PC-9 (cell line): Measurements from ENCODE around the gene NF2. TPM values are rescaled to one million over a fixed set of nuclear protein-coding genes. Genes with fewer than 3 reads are reported as not detected.

Experiments
- BruUV-seq: library from RNA; stranded (reverse); fragments of 400-500 nt; replicated peaks from 2 replicates; lab custom pipeline; 2021; lab: Mats Ljungman, UMichigan
- CTCF ChIA-PET: fragments of 300-600 bp; sonication (Branson Sonifier 250); formaldehyde crosslinking; loops from one replicate; lab custom pipeline; 2022; ENCODE audit warnings: antibody characterized with exemption; lab: Charles Lee
- POLR2A ChIA-PET: fragments of 300-600 bp; sonication (Branson Sonifier 250); formaldehyde crosslinking; loops from one replicate; lab custom pipeline; 2022; ENCODE audit warnings: antibody characterized with exemption; ENCODE audit not compliant: unreplicated experiment; lab: Charles Lee
- DNase-seq, 2 experiments: peaks; one replicate each; pipeline versions ENCODE4 v3.0.0 to v3.0.0-alpha.2; 2015 to 2022; ENCODE audit warnings: mixed read lengths in 1 of 2
- H2AFZ ChIP-seq: fragments of 200-600 bp; sonication (generic); 2 replicates; pipeline ENCODE4 v1.8.1; 2017; ENCODE audit warnings: antibody characterized with exemption
- H3F3A ChIP-seq: fragments of 200-600 bp; sonication (generic); 2 replicates; pipeline ENCODE4 v1.8.1; 2017; ENCODE audit warnings: antibody characterized with exemption, mild to moderate bottlenecking, low read depth; ENCODE audit not compliant: insufficient read depth
- H3K27ac ChIP-seq: fragments of 200-600 bp; sonication (generic); 2 replicates; pipeline ENCODE4 v1.6.1; 2016; ENCODE audit warnings: mixed run types
- H3K27me3 ChIP-seq: fragments of 200-600 bp; sonication (generic); 2 replicates; pipeline ENCODE4 v1.6.1; 2016; ENCODE audit warnings: low read depth, mixed run types; ENCODE audit not compliant: insufficient read depth
- H3K36me3 ChIP-seq: fragments of 200-600 bp; sonication (generic); 2 replicates; pipeline ENCODE4 v1.6.1; 2016; ENCODE audit warnings: low read depth, mixed run types
- H3K4me1 ChIP-seq: fragments of 200-600 bp; sonication (generic); replicated peaks from 2 replicates; pipeline ENCODE4 v1.6.1; 2016; ENCODE audit warnings: mixed run types; ENCODE audit not compliant: insufficient read depth
- H3K4me2 ChIP-seq: fragments of 200-600 bp; sonication (generic); 2 replicates; pipeline ENCODE4 v1.6.1; 2017; ENCODE audit warnings: mixed run types
- H3K4me3 ChIP-seq: fragments of 200-600 bp; sonication (generic); 2 replicates; pipeline ENCODE4 v1.6.1; 2016; ENCODE audit warnings: mixed run types
- H3K79me2 ChIP-seq: fragments of 200-600 bp; sonication (generic); 2 replicates; pipeline ENCODE4 v1.6.1; 2017; ENCODE audit warnings: low read depth, mixed run types
- H3K9me2 ChIP-seq: fragments of 200-600 bp; sonication (generic); 2 replicates; pipeline ENCODE4 v1.8.1; 2017; ENCODE audit warnings: mild to moderate bottlenecking; ENCODE audit not compliant: insufficient read depth
- H3K9me3 ChIP-seq: fragments of 200-600 bp; sonication (generic); 2 replicates; pipeline ENCODE4 v1.8.1; 2016; ENCODE audit warnings: low read depth; ENCODE audit not compliant: insufficient read depth
- H4K20me1 ChIP-seq: fragments of 200-600 bp; sonication (generic); 2 replicates; pipeline ENCODE4 v1.8.1; 2017; ENCODE audit not compliant: insufficient read depth
- CTCF ChIP-seq: fragments of 200-600 bp; sonication (generic); conservative IDR thresholded peaks from 2 replicates; pipeline ENCODE4 v1.6.1; 2017; ENCODE audit warnings: mixed run types, antibody characterized with exemption, mild to moderate bottlenecking, moderate library complexity
- EZH2 ChIP-seq: fragments of 200-600 bp; sonication (generic); IDR thresholded peaks from 2 replicates; pipeline ENCODE4 v1.8.0; 2017; ENCODE audit warnings: antibody characterized with exemption, low read depth
- intact Hi-C: fragments of 100-400 bp; cut with micrococcal nuclease; formaldehyde crosslinking; loops from one replicate; pipeline ENCODE4 v1.10.0; 2022; ENCODE audit not compliant: unreplicated experiment
- total RNA-seq: library from RNA; stranded (reverse); gene quantifications from 2 replicates; pipeline ENCODE4 v1.2.3, GENCODE V29; 2021

The NF2 gene
- total RNA-seq, 1 experiment from 2014 or later: 73.2 TPM

GRCh38 chr22:29654882-29655281, 51.4 kb downstream of the NF2 start:
- peaks cover under 1% of the 10 kb centered on the region; the same call in 1 of the 2 replicates for H3F3A ChIP-seq
- no peak overlapping the region for H3K27ac ChIP-seq
- intact Hi-C loops: no loop called here
- BruUV-seq: no TSS peak
- CTCF ChIA-PET: no interaction called here
- H3K36me3 ChIP-seq: no peaks in the 10 kb centered on the region; the same call in 1 of the 2 replicates
- H3K27me3 ChIP-seq: no peaks in the 10 kb centered on the region
- H3K4me3 ChIP-seq: no peak overlapping the region
- H2AFZ ChIP-seq: no peak overlapping the region
- H3K9me3 ChIP-seq: no peaks in the 10 kb centered on the region
- no peaks in the 10 kb centered on the region for H4K20me1 ChIP-seq
- no peak overlapping the region for H3K4me2 ChIP-seq
- POLR2A ChIA-PET: interaction anchor here (0.7 kb wide), 1 partner anchor 428 kb away, joined by 12 read pairs; no protein-coding TSS in a partner anchor
- DNase-seq: no peak
- H3K9me2 ChIP-seq: no peaks in the 10 kb centered on the region
- TF ChIP-seq EZH2 (no peak), CTCF (no peak)
- no peaks in the 10 kb centered on the region for H3K79me2 ChIP-seq
- H3K4me1 ChIP-seq: no peaks in the 10 kb centered on the region

- no peaks in the 10 kb centered on the region for H3K4me1 ChIP-seq
- no peaks in the 10 kb centered on the region for H3K9me3 ChIP-seq
- no peak for DNase-seq
- no peaks in the 10 kb centered on the region for H3K27me3 ChIP-seq
- BruUV-seq: no TSS peak
- no peak overlapping the region for H3K4me2 ChIP-seq
- H3K27ac ChIP-seq: no peak overlapping the region
- no peaks in the 10 kb centered on the region for H3K9me2 ChIP-seq
- ChIA-PET CTCF (no interaction called here), POLR2A (no interaction called here)
- H3F3A ChIP-seq: 0 out of 2 replicates have a peak, but pooled peaks cover 4% of the 10 kb centered on the region
- intact Hi-C loops: no loop called here
- H3K79me2 ChIP-seq: no peaks in the 10 kb centered on the region
- TF ChIP-seq EZH2: no peak
- no peak for TF ChIP-seq CTCF
- H3K36me3 ChIP-seq: no peaks in the 10 kb centered on the region; the same call in 1 of the 2 replicates
- no peak overlapping the region for H3K4me3 ChIP-seq
- H4K20me1 ChIP-seq: no peaks in the 10 kb centered on the region
- H2AFZ ChIP-seq: no peak overlapping the region
Measured at GRCh38 chr22:29658176-29658575, 54.7 kb downstream of the NF2 start.

- no peak for TF ChIP-seq CTCF
- Histone ChIP-seq H3K27me3 (no peaks in the 10 kb centered on the region), H3K4me2 (no peak overlapping the region), H3K4me3 (no peak overlapping the region), H3K9me2 (no peaks in the 10 kb centered on the region), H4K20me1 (no peaks in the 10 kb centered on the region), H3K79me2 (no peaks in the 10 kb centered on the region), H3F3A (0 out of 2 replicates have a peak, but pooled peaks cover 4% of the 10 kb centered on the region), H3K4me1 (no peaks in the 10 kb centered on the region), H3K9me3 (no peaks in the 10 kb centered on the region), H3K27ac (no peak overlapping the region), H2AFZ (no peak overlapping the region), H3K36me3 (no peaks in the 10 kb centered on the region; the same call in 1 of the 2 replicates)
- intact Hi-C loops: no loop called here
- DNase-seq: no peak
- ChIA-PET POLR2A (no interaction called here), CTCF (no interaction called here)
- no TSS peak for BruUV-seq
Measured at GRCh38 chr22:29660021-29660420, 56.6 kb downstream of the NF2 start.
